Astrocyte of the spinal cord (primary cell): ENCODE data around the gene ITIH4.

ENCODE experiments used
- DNase-seq: peaks from one replicate; pipeline ENCODE4 v3.0.0; 2011; ENCODE audit warnings: low read depth, low spot score
- H3K4me3 ChIP-seq: 2 replicates; pipeline ENCODE4 v1.5.1; 2011; ENCODE audit warnings: low read depth, mild to moderate bottlenecking, low read length, moderate library complexity
- CTCF ChIP-seq: IDR thresholded peaks from 2 replicates; pipeline ENCODE4 v1.5.1; 2012; ENCODE audit warnings: low read depth, mild to moderate bottlenecking, low read length, inconsistent platforms
- in situ Hi-C: cut with HindIII; loops from 2 replicates; pipeline ENCODE4 v1.10.0; 2017; ENCODE audit warnings: low sequenced_read_pairs

Gene ITIH4

GRCh38 chr3:52842424-52842823, 12.0 kb upstream of the ITIH4 start:
- H3K4me3 ChIP-seq = no peak overlapping the region
- no peak for TF ChIP-seq CTCF
- no peak for DNase-seq
- in situ Hi-C loops = no loop called here

GRCh38 chr3:52841981-52842340, 11.5 kb upstream of the ITIH4 start:
- in situ Hi-C loops = no loop called here
- no peak for DNase-seq
- TF ChIP-seq CTCF = no peak
- H3K4me3 ChIP-seq = no peak overlapping the region

- no peak overlapping the region for H3K4me3 ChIP-seq
- TF ChIP-seq CTCF = no peak
- no peak for DNase-seq
- in situ Hi-C loops = no loop called here
These were observed 10.9 kb upstream of the ITIH4 start for GRCh38 chr3:52841211-52841980.

GRCh38 chr3:52839892-52840545, 9.5 kb upstream of the ITIH4 start:
- DNase-seq = no peak
- TF ChIP-seq CTCF = no peak
- in situ Hi-C loops = no loop called here

GRCh38 chr3:52839268-52839575, 8.8 kb upstream of the ITIH4 start:
- in situ Hi-C loops = no loop called here
- DNase-seq = no peak
- no peak overlapping the region for H3K4me3 ChIP-seq
- no peak for TF ChIP-seq CTCF

More at GRCh38 chr3:52839892-52840545, 9.5 kb upstream of the ITIH4 start:
- H3K4me3 ChIP-seq = no peak overlapping the region

GRCh38 chr3:52838561-52839267, 8.2 kb upstream of the ITIH4 start:
- no peak overlapping the region for H3K4me3 ChIP-seq
- no peak for TF ChIP-seq CTCF
- no peak for DNase-seq
- in situ Hi-C loops = no loop called here
